Ovary (tissue), 3 donors: ENCODE measurements around the gene ZNF75A.

ENCODE experiments used
- CTCF ChIP-seq, 3 donors: fragments of 450-650 bp in 2 of 3; fragments of 200-600 bp in 1 of 3; IDR thresholded peaks; one replicate each; pipeline versions ENCODE4 v1.5.1 to v1.8.0; 2016 to 2022; ENCODE audit warnings: antibody characterized with exemption in 3 of 3, mild to moderate bottlenecking in 1 of 3
- EP300 ChIP-seq: sonication (generic); formaldehyde crosslinking; IDR thresholded peaks from one replicate; pipeline ENCODE4 v1.6.1; 2017; ENCODE audit warnings: antibody characterized with exemption
- POLR2A ChIP-seq: fragments of 450-650 bp; IDR thresholded peaks from one replicate; pipeline ENCODE4 v1.6.1; 2017; ENCODE audit warnings: antibody characterized with exemption, mild to moderate bottlenecking, moderate library complexity
- donor health status: DM: no; HTN: no; CAD: no.

DNA sequence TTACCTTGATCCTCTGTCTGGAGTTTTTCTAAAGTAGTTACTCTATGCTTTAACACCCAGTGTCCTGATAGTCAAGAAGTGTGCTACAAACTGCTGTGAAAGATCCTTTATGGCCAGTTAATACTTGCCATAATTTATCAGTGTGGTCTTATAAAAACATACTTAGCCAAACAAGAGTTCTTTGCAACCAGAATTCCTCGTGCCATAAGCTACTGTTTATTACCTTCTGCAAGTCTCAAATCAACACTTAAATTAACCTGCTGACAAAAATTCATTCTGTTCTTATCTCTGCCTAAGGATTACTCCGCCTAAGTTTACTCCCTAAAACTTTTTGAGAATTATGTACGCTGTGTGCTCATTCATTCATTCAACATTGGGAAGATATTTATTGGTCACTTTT is 22.8 kb downstream of the ZNF75A start:
- TF ChIP-seq CTCF (IDR thresholded peaks at IDR 0.05) (no peak), POLR2A (no peak), EP300 (no peak)
